Endothelial cell of umbilical vein (primary cell): ENCODE results near the gene ABCF2. TPM values are rescaled to one million over a fixed set of nuclear protein-coding genes. Genes with fewer than 3 reads are reported as not detected.

Experiments used
- BruUV-seq: library from RNA; stranded (reverse); fragments of 400-500 nt; replicated peaks from 2 replicates; lab custom pipeline; 2021; lab: Mats Ljungman, UMichigan
- CTCF ChIA-PET: fragments of 300-600, 350-600 bp; sonication (Branson Sonifier 250); formaldehyde crosslinking; loops from one replicate; lab custom pipeline; 2021; ENCODE audit warnings: antibody characterized with exemption, inconsistent platforms; lab: Charles Lee
- POLR2A ChIA-PET: fragments of 300-600, 350-600 bp; sonication (Branson Sonifier 250); formaldehyde crosslinking; loops from one replicate; lab custom pipeline; 2021; ENCODE audit warnings: antibody characterized with exemption, inconsistent platforms; lab: Charles Lee
- DNase-seq: peaks from one replicate; pipeline ENCODE4 v3.0.0-alpha.2; 2011; ENCODE audit warnings: low read depth, low spot score
- FAIRE-seq: peaks from 2 replicates; lab custom pipeline; 2011; peaks lifted over from hg19 to GRCh38; lab: Jason Lieb, UNC
- H2AFZ ChIP-seq: 2 replicates; pipeline ENCODE4 v1.6.0; 2012; ENCODE audit warnings: low read depth, low read length, control low read depth, inconsistent platforms
- H3K27ac ChIP-seq: 2 replicates; pipeline ENCODE4 v1.5.1; 2011; ENCODE audit warnings: low read depth, mild to moderate bottlenecking, control low read depth, low read length, moderate library complexity; ENCODE audit not compliant: insufficient read depth
- H3K27me3 ChIP-seq, 2 experiments: 2 replicates each; pipeline versions ENCODE4 v1.6.0 to v1.6.1; 2011; ENCODE audit warnings: low read length in 2 of 2, mixed read lengths in 1 of 2; ENCODE audit not compliant: control insufficient read depth in 2 of 2, insufficient read depth in 2 of 2
- H3K36me3 ChIP-seq, 2 experiments: 2 replicates in 1 of 2; 3 replicates in 1 of 2; pipeline ENCODE4 v1.5.1; 2011; ENCODE audit warnings: low read length in 2 of 2, mild to moderate bottlenecking in 1 of 2, moderate library complexity in 1 of 2; ENCODE audit not compliant: control insufficient read depth in 2 of 2, insufficient read depth in 2 of 2; ENCODE audit errors: extremely low read depth in 1 of 2
- H3K4me1 ChIP-seq: 3 replicates; pipeline ENCODE4 v1.5.1; 2011; ENCODE audit warnings: mild to moderate bottlenecking, low read length; ENCODE audit not compliant: control insufficient read depth, insufficient read depth; ENCODE audit errors: extremely low read depth
- H3K4me2 ChIP-seq: 2 replicates; pipeline ENCODE4 v1.6.1; 2011; ENCODE audit warnings: low read length, control low read depth, mixed read lengths; ENCODE audit not compliant: insufficient read depth
- H3K4me3 ChIP-seq, 3 experiments: fragments of 200-600 bp in 1 of 3; sonication (generic), shearing (Covaris generic) in 1 of 3; replicated peaks in 1 of 3; 2 replicates each; pipeline ENCODE4 v1.5.1; 2011 to 2016; ENCODE audit warnings: control low read depth in 3 of 3, low read length in 3 of 3, mild to moderate bottlenecking in 2 of 3, inconsistent platforms in 1 of 3, low read depth in 1 of 3, moderate library complexity in 1 of 3; ENCODE audit not compliant: insufficient read depth in 1 of 3
- H3K79me2 ChIP-seq: 2 replicates; pipeline ENCODE4 v1.6.0; 2012; ENCODE audit warnings: low read length, inconsistent platforms; ENCODE audit not compliant: control insufficient read depth, insufficient read depth
- H3K9ac ChIP-seq: replicated peaks from 2 replicates; pipeline ENCODE3; 2011; ENCODE audit warnings: low read length, control low read depth; ENCODE audit not compliant: insufficient read depth; ENCODE audit errors: extremely low read depth
- H3K9me1 ChIP-seq: replicated peaks from 3 replicates; pipeline ENCODE4 v1.6.0; 2011; ENCODE audit warnings: mild to moderate bottlenecking, low read length; ENCODE audit not compliant: control insufficient read depth, insufficient read depth; ENCODE audit errors: extremely low read depth
- H3K9me3 ChIP-seq: replicated peaks from 2 replicates; pipeline ENCODE4 v1.5.1; 2012; ENCODE audit warnings: low read length, inconsistent platforms; ENCODE audit not compliant: control insufficient read depth, insufficient read depth
- H4K20me1 ChIP-seq: replicated peaks from 2 replicates; pipeline ENCODE3; 2011; ENCODE audit warnings: mild to moderate bottlenecking, low read length; ENCODE audit not compliant: control insufficient read depth, insufficient read depth; ENCODE audit errors: extremely low read depth
- CTCF ChIP-seq, 2 donors: IDR thresholded peaks; 1 replicate in 1 of 2; 2 replicates in 1 of 2; pipeline ENCODE4 v1.5.1; 2011; ENCODE audit warnings: low read length in 2 of 2, mild to moderate bottlenecking in 2 of 2, moderate library complexity in 2 of 2, control low read depth in 1 of 2, inconsistent platforms in 1 of 2, low read depth in 1 of 2; ENCODE audit not compliant: insufficient read depth in 1 of 2; ENCODE audit errors: extremely low read depth in 1 of 2
- EZH2 ChIP-seq: IDR thresholded peaks from 2 replicates; pipeline ENCODE4 v1.6.1; 2012; ENCODE audit warnings: borderline replicate concordance, low read depth, mild to moderate bottlenecking, moderate library complexity, low read length, inconsistent platforms; ENCODE audit not compliant: severe bottlenecking
- FOS ChIP-seq: IDR thresholded peaks from 2 replicates; pipeline ENCODE4 v1.6.1; 2011; ENCODE audit warnings: mild to moderate bottlenecking, low read length, moderate library complexity, borderline replicate concordance; ENCODE audit not compliant: insufficient read depth
- GATA2 ChIP-seq: IDR thresholded peaks from 2 replicates; pipeline ENCODE4 v1.7.0; 2011; ENCODE audit warnings: low read depth, mild to moderate bottlenecking, moderate library complexity, mixed read lengths, low read length; ENCODE audit not compliant: insufficient read length, insufficient read depth
- JUN ChIP-seq: IDR thresholded peaks from 2 replicates; pipeline ENCODE4 v1.6.1; 2011; ENCODE audit warnings: borderline replicate concordance, low read depth; ENCODE audit not compliant: insufficient read length, insufficient read depth
- MAX ChIP-seq: IDR thresholded peaks from 2 replicates; pipeline ENCODE4 v1.6.1; 2011; ENCODE audit not compliant: insufficient read depth, insufficient read length
- MYC ChIP-seq: IDR thresholded peaks from one replicate; pipeline ENCODE4 v1.6.1; 2011; ENCODE audit warnings: mild to moderate bottlenecking, low read depth, low read length
- POLR2A ChIP-seq: IDR thresholded peaks from 2 replicates; pipeline ENCODE4 v1.6.1; 2012; ENCODE audit warnings: low read depth, mild to moderate bottlenecking, control low read depth, low read length
- POLR2AphosphoS5 ChIP-seq: IDR thresholded peaks from 2 replicates; pipeline ENCODE4 v1.6.1; 2012; ENCODE audit warnings: low read depth, mild to moderate bottlenecking, control low read depth, low read length, moderate library complexity; ENCODE audit not compliant: insufficient read depth
- dilution Hi-C: fragments of 300-500 bp; cut with MboI; formaldehyde crosslinking; loops from one replicate; pipeline ENCODE4 v1.15.0; 2019; ENCODE audit warnings: low sequenced_read_pairs; ENCODE audit not compliant: extremely low pct_ligation_motif_present
- intact Hi-C: fragments of 100-400 bp; cut with micrococcal nuclease; formaldehyde crosslinking; loops from one replicate; pipeline ENCODE4 v1.10.0; 2022
- polyA plus RNA-seq, 4 experiments: library from polyadenylated mRNA; depleted of rRNA in 3 of 4; stranded (reverse) in 3 of 4; unstranded in 1 of 4; fragments of >200 nt; gene quantifications; 2 replicates each; pipeline versions ENCODE4 v1.2.1 to v1.2.3, GENCODE V29; 2011 to 2012; ENCODE audit warnings: missing spikeins in 1 of 4
- total RNA-seq: library from RNA; stranded (reverse); gene quantifications from 2 replicates; pipeline ENCODE4 v1.2.3, GENCODE V29; 2021

The ABCF2 gene
- total and polyA plus RNA-seq, 2 donors (not counting 3 experiments of a cell fraction or from before 2014, with no cell fraction given), result 45.3 to 61.6 TPM

GRCh38 chr7:151272405-151272804 is 45.4 kb upstream of the ABCF2 start:
- Histone ChIP-seq H4K20me1 (no peaks in the 10 kb centered on the region), H3K9me1 (no peaks in the 10 kb centered on the region), H3K9ac (no peak overlapping the region), H3K79me2 (no peaks in the 10 kb centered on the region), H3K9me3 (no peaks in the 10 kb centered on the region), H3K4me2 (no peak overlapping the region), H3K27ac (no peak overlapping the region), H3K4me3 (no peak overlapping the region), H3K27me3 (peaks cover 7 to 10% of the 10 kb centered on the region in 2 experiments), H3K36me3 (no peaks in the 10 kb centered on the region), H3K4me1 (no peaks in the 10 kb centered on the region), H2AFZ (no peak overlapping the region)
- no peak for FAIRE-seq
- dilution Hi-C loops (no loop called here), intact Hi-C loops (no loop called here)
- no TSS peak for BruUV-seq
- CTCF ChIA-PET, result no interaction called here
- TF ChIP-seq EZH2 (no peak), CTCF (IDR thresholded peaks at IDR 0.05; ENCODE audit: extremely low read depth in 1 of 2, insufficient read depth in 1 of 2, low read depth in 1 of 2, low read length in 2 of 2) (no peak), MYC (no peak), MAX (no peak), FOS (no peak), GATA2 (no peak), POLR2AphosphoS5 (no peak), JUN (no peak), POLR2A (no peak)
- no peak for DNase-seq
- POLR2A ChIA-PET, result no interaction called here
